Brain microvascular endothelial cell (primary cell): Measurements from ENCODE around the gene SMIM28.

ENCODE experiments used
- DNase-seq: peaks from one replicate; pipeline ENCODE4 v3.0.0-alpha.2; 2020
- H3K27ac ChIP-seq: fragments of 250-450 bp; sonication (Bioruptor Pico); 2 replicates; pipeline ENCODE4 v1.5.1; 2020; ENCODE audit warnings: mild to moderate bottlenecking, moderate library complexity
- H3K27me3 ChIP-seq: fragments of 250-450 bp; sonication (Bioruptor Pico); replicated peaks from 2 replicates; pipeline ENCODE4 v1.5.1; 2020; ENCODE audit warnings: mild to moderate bottlenecking
- H3K36me3 ChIP-seq: fragments of 250-450 bp; sonication (Bioruptor Pico); replicated peaks from 2 replicates; pipeline ENCODE4 v1.5.1; 2020; ENCODE audit warnings: mild to moderate bottlenecking
- H3K4me3 ChIP-seq: 2 replicates; pipeline ENCODE4 v1.5.1; 2011; ENCODE audit warnings: low read depth, mild to moderate bottlenecking, control low read depth, low read length, moderate library complexity
- CTCF ChIP-seq: IDR thresholded peaks from 2 replicates; pipeline ENCODE4 v1.5.1; 2011; ENCODE audit warnings: low read depth, mild to moderate bottlenecking, moderate library complexity, low read length, control low read depth, inconsistent platforms; ENCODE audit errors: missing control alignments
- in situ Hi-C: cut with HindIII; loops from 2 replicates; pipeline ENCODE4 v1.10.0; 2017; ENCODE audit warnings: low sequenced_read_pairs, low pct_ligation_motif_present

Gene SMIM28

GRCh38 chr6:138334963-138335362 lies 42.7 kb upstream of the SMIM28 start:
- TF ChIP-seq CTCF, result no peak
- in situ Hi-C loops, result no loop called here
- no peaks in the 10 kb centered on the region for H3K36me3 ChIP-seq
- no peak overlapping the region for H3K4me3 ChIP-seq
- no peak for DNase-seq
- no peaks in the 10 kb centered on the region for H3K27me3 ChIP-seq
- no peak overlapping the region for H3K27ac ChIP-seq

- Histone ChIP-seq H3K4me3 (no peak overlapping the region), H3K27me3 (no peaks in the 10 kb centered on the region), H3K36me3 (no peaks in the 10 kb centered on the region), H3K27ac (no peak overlapping the region)
- no peak for TF ChIP-seq CTCF
- in situ Hi-C loops, result no loop called here
- no peak for DNase-seq
Observed at GRCh38 chr6:138336221-138336620, 41.5 kb upstream of the SMIM28 start.

GRCh38 chr6:138337076-138337475 lies 40.6 kb upstream of the SMIM28 start:
- no peak for DNase-seq
- H3K27ac ChIP-seq, result no peak overlapping the region
- H3K27me3 ChIP-seq, result no peaks in the 10 kb centered on the region
- in situ Hi-C loops, result no loop called here
- H3K4me3 ChIP-seq, result no peak overlapping the region
- H3K36me3 ChIP-seq, result no peaks in the 10 kb centered on the region
- no peak for TF ChIP-seq CTCF

GRCh38 chr6:138339024-138339423 lies 38.7 kb upstream of the SMIM28 start:
- no peak for DNase-seq
- H3K27me3 ChIP-seq, result no peaks in the 10 kb centered on the region
- H3K36me3 ChIP-seq, result no peaks in the 10 kb centered on the region
- H3K27ac ChIP-seq, result no peak overlapping the region
- H3K4me3 ChIP-seq, result no peak overlapping the region
- in situ Hi-C loops, result no loop called here
- no peak for TF ChIP-seq CTCF

GRCh38 chr6:138341176-138341575 lies 36.5 kb upstream of the SMIM28 start:
- H3K36me3 ChIP-seq, result no peaks in the 10 kb centered on the region
- no peak for DNase-seq
- in situ Hi-C loops, result no loop called here
- H3K4me3 ChIP-seq, result no peak overlapping the region
- no peak overlapping the region for H3K27ac ChIP-seq
- no peaks in the 10 kb centered on the region for H3K27me3 ChIP-seq
- TF ChIP-seq CTCF, result no peak

- in situ Hi-C loops, result no loop called here
- H3K36me3 ChIP-seq, result no peaks in the 10 kb centered on the region
- no peak for TF ChIP-seq CTCF
- H3K27me3 ChIP-seq, result no peaks in the 10 kb centered on the region
- H3K4me3 ChIP-seq, result no peak overlapping the region
- no peak overlapping the region for H3K27ac ChIP-seq
- no peak for DNase-seq
Observed at GRCh38 chr6:138343112-138343511, 34.6 kb upstream of the SMIM28 start.
